SK-N-SH (cell line): ENCODE data around the gene SSR4.

ENCODE experiments used
- EP300 ChIP-seq, 2 experiments: IDR thresholded peaks; 2 replicates each; pipeline versions ENCODE4 v1.4.0 to v1.6.1; 2012; ENCODE audit warnings: borderline replicate concordance in 1 of 2, low read depth in 1 of 2, low read length in 1 of 2
- EZH2phosphoT487 ChIP-seq: fragments of 200-600 bp; sonication (generic); IDR thresholded peaks from 2 replicates; pipeline ENCODE4 v1.6.1; 2017; ENCODE audit warnings: low read depth, mixed run types, mild to moderate bottlenecking, antibody characterized with exemption, moderate library complexity, borderline replicate concordance
- GABPA ChIP-seq: IDR thresholded peaks from 2 replicates; pipeline ENCODE4 v1.4.0; 2012; ENCODE audit warnings: low read depth, mild to moderate bottlenecking
- MAX ChIP-seq: IDR thresholded peaks from 2 replicates; pipeline ENCODE4 v1.4.0; 2012; ENCODE audit warnings: low read depth
- MEF2A ChIP-seq: IDR thresholded peaks from 2 replicates; pipeline ENCODE4 v1.4.0; 2012; ENCODE audit warnings: low read depth, borderline replicate concordance
- MXI1 ChIP-seq: IDR thresholded peaks from 2 replicates; pipeline ENCODE4 v1.6.1; 2012; ENCODE audit warnings: mild to moderate bottlenecking, low read depth, low read length, improper control_type of control experiment
- NFIC ChIP-seq: IDR thresholded peaks from 2 replicates; pipeline ENCODE4 v1.4.0; 2012; ENCODE audit warnings: borderline replicate concordance
- POLR2AphosphoS5 ChIP-seq: IDR thresholded peaks from 2 replicates; pipeline ENCODE4 v1.6.1; 2012; ENCODE audit warnings: low read depth, low read length
- RAD21 ChIP-seq: IDR thresholded peaks from 2 replicates; pipeline ENCODE4 v1.6.1; 2012; ENCODE audit warnings: mild to moderate bottlenecking, low read length
- TAF1 ChIP-seq: IDR thresholded peaks from 2 replicates; pipeline ENCODE4 v1.6.1; 2012; ENCODE audit warnings: low read depth, mild to moderate bottlenecking, low read length, moderate library complexity, borderline replicate concordance
- TCF12 ChIP-seq: IDR thresholded peaks from 2 replicates; pipeline ENCODE4 v1.4.0; 2012
- YY1 ChIP-seq: IDR thresholded peaks from 2 replicates; pipeline ENCODE4 v1.4.0; 2012; ENCODE audit warnings: low read depth, mild to moderate bottlenecking
- TF ChIP-seq, protein P1 (sequence below): IDR thresholded peaks from 2 replicates; pipeline ENCODE4 v1.4.0; 2012; ENCODE audit warnings: low read depth, borderline replicate concordance
- TF ChIP-seq, protein P2 (sequence below): fragments of 200-600 bp; sonication (generic); IDR thresholded peaks from 2 replicates; pipeline ENCODE4 v1.6.1; 2017; ENCODE audit warnings: antibody characterized with exemption, mild to moderate bottlenecking, moderate library complexity

- TF ChIP-seq, protein P1, sequence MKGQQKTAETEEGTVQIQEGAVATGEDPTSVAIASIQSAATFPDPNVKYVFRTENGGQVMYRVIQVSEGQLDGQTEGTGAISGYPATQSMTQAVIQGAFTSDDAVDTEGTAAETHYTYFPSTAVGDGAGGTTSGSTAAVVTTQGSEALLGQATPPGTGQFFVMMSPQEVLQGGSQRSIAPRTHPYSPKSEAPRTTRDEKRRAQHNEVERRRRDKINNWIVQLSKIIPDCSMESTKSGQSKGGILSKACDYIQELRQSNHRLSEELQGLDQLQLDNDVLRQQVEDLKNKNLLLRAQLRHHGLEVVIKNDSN: no peak
- no peak for TF ChIP-seq TCF12
- TF ChIP-seq, protein P2, sequence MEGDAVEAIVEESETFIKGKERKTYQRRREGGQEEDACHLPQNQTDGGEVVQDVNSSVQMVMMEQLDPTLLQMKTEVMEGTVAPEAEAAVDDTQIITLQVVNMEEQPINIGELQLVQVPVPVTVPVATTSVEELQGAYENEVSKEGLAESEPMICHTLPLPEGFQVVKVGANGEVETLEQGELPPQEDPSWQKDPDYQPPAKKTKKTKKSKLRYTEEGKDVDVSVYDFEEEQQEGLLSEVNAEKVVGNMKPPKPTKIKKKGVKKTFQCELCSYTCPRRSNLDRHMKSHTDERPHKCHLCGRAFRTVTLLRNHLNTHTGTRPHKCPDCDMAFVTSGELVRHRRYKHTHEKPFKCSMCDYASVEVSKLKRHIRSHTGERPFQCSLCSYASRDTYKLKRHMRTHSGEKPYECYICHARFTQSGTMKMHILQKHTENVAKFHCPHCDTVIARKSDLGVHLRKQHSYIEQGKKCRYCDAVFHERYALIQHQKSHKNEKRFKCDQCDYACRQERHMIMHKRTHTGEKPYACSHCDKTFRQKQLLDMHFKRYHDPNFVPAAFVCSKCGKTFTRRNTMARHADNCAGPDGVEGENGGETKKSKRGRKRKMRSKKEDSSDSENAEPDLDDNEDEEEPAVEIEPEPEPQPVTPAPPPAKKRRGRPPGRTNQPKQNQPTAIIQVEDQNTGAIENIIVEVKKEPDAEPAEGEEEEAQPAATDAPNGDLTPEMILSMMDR: no peak
- no peak for TF ChIP-seq POLR2AphosphoS5
- TF ChIP-seq NFIC: no peak
- TF ChIP-seq EZH2phosphoT487: no peak
- no peak for TF ChIP-seq GABPA
- TF ChIP-seq MXI1: no peak
- no peak for TF ChIP-seq RAD21
- no peak for TF ChIP-seq EP300 (IDR thresholded peaks at IDR 0.05; ENCODE audit: borderline replicate concordance in 1 of 2, low read depth in 1 of 2, low read length in 1 of 2)
- no peak for TF ChIP-seq YY1
- no peak for TF ChIP-seq TAF1
- TF ChIP-seq MAX: no peak
- no peak for TF ChIP-seq MEF2A
Measured at GRCh38 chrX:153775293-153776119, 19.0 kb upstream of the SSR4 start.
